Fibroblast of pulmonary artery (primary cell): Measurements from ENCODE around the gene SPAG16.

Experiments
- DNase-seq: peaks from one replicate; pipeline ENCODE4 v3.0.0-alpha.2; 2010; ENCODE audit warnings: low read depth
- H3K4me3 ChIP-seq: replicated peaks from 2 replicates; pipeline ENCODE4 v1.5.1; 2011; ENCODE audit warnings: low read depth, mild to moderate bottlenecking, control low read depth, low read length, moderate library complexity
- CTCF ChIP-seq: IDR thresholded peaks from 2 replicates; pipeline ENCODE4 v1.5.1; 2011; ENCODE audit warnings: mild to moderate bottlenecking, control low read depth, low read length, inconsistent platforms; ENCODE audit errors: missing control alignments

The SPAG16 gene

GRCh38 chr2:213241817-213242216 lies 42.4 kb upstream of the SPAG16 start:
- no peak for TF ChIP-seq CTCF
- H3K4me3 ChIP-seq: no peak overlapping the region
- DNase-seq: no peak

- H3K4me3 ChIP-seq: no peak overlapping the region
- no peak for DNase-seq
- no peak for TF ChIP-seq CTCF
These were observed 41.6 kb upstream of the SPAG16 start for GRCh38 chr2:213242653-213243052.

- no peak for TF ChIP-seq CTCF
- DNase-seq: no peak
- no peak overlapping the region for H3K4me3 ChIP-seq
These were observed 40.8 kb upstream of the SPAG16 start for GRCh38 chr2:213243189-213244044.

- peak; percentile 87 for TF ChIP-seq CTCF
- peak; percentile 75 for DNase-seq
- H3K4me3 ChIP-seq: no peak overlapping the region
These were observed 37.6 kb upstream of the SPAG16 start for GRCh38 chr2:213246497-213247281.

GRCh38 chr2:213247566-213247965 lies 36.7 kb upstream of the SPAG16 start:
- no peak overlapping the region for H3K4me3 ChIP-seq
- TF ChIP-seq CTCF: no peak
- no peak for DNase-seq

- no peak for DNase-seq
- TF ChIP-seq CTCF: no peak
- H3K4me3 ChIP-seq: no peak overlapping the region
These were observed 35.6 kb upstream of the SPAG16 start for GRCh38 chr2:213248637-213249036.
